Stimulated activated CD4-positive, alpha-beta T cell treated with anti-CD3 and anti-CD28 coated beads, TNF-alpha, amount 100 ng/mL, for 48 hours (primary cell): Measurements from ENCODE around the gene MED12L.
"Not testable (repeated sequence)": the region's sequence is repeated elsewhere in the genome, so short reads cannot be mapped to it uniquely, and the experiment has no call there.

Source experiments
- DNase-seq, 3 donors: peaks; one replicate each; pipeline ENCODE4 v3.0.0-alpha.2; 2020; ENCODE audit warnings: low read depth in 3 of 3

MED12L gene

GRCh38 chr3:151371526-151371925 lies 286.1 kb downstream of the MED12L start:
- DNase-seq: no peak

DNA sequence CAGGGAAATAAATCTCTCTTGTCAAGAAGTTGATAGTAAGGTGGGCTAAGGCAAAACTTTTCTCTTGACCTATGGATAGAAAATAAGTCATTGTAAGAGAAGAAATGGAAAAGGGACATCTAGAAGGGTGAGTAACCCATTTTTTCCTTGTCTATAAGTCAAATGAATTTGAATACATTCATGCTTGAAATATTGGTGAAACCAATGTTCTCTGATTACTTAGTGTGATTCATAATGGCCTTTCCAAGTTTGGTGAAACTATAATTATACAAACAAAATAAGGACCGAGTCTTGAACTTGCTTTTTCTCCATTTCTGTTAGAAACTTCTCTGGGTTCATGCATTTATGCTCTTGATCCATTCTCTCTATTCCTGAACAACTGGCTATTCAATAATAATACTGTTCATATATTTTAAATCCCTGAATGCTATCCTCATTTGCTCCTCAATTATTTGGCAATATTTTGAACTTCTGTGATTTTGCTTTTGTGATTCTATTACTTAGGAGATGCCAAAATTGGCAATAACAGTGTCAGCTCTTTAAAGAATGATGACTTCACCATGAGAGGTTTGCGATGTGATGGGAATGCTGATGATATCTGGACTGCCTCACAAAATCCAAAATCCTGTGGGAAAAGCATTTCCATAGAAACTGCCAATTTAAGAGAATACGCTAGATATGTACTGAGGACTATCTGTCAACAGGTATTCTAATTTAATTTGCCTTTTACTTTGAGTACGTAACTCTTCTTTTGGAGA lies 286.8 kb downstream of the MED12L start:
- DNase-seq: no peak

- no peak for DNase-seq
Observed at GRCh38 chr3:151377768-151378385, 292.4 kb downstream of the MED12L start.

DNA sequence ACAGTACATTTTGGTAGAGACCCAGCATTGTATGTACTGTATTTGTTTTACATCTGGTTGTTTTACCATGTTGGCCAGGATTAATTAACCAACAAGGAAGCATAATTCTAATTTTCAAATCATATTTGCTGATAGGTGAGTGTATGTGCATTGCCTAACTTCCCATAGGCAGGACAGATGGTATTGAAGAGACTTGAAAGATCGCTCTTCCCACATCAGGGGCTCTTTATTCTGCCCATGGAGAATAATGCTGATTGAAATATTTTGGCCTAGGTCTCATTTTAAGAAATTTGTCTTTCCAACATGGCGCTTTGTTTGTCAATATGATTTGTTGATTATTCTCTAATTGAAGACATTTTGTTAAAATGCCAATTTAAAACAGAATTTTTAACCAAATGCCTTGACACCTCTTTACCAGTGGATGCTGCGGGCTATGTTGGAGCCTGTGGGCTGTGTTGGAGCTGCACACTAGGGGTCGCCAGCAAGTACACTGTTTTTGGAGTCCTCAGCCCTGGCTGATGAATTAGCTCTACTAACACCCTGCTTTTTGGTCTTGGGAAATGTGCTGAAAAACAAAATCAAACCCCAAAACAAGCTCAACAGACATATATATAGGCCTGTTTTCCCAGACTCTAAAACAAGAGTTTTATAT lies 293.7 kb downstream of the MED12L start:
- peak in 1 of 3 donors; percentile 12 for DNase-seq

DNA sequence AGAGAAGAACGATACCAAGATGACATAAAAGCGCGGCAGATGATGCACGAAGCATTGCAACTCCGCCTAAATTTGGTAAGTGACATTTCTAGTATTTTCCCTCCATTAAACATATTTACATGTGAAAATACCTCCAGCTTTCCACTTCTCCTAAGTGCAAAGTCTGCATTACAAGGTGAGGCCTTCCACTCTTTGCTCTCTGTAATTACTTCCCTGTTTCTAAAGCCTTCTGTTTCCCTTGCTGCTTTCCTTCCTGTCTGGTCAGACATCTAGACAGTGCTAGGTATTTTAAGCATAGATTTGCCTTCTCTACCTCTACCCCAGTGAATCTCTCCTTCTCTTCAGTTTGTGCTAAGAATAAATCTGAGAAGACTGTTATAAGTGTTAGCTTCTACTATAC lies 297.2 kb downstream of the MED12L start:
- DNase-seq: no peak

GRCh38 chr3:151383111-151383510 lies 297.6 kb downstream of the MED12L start:
- no peak for DNase-seq

DNA sequence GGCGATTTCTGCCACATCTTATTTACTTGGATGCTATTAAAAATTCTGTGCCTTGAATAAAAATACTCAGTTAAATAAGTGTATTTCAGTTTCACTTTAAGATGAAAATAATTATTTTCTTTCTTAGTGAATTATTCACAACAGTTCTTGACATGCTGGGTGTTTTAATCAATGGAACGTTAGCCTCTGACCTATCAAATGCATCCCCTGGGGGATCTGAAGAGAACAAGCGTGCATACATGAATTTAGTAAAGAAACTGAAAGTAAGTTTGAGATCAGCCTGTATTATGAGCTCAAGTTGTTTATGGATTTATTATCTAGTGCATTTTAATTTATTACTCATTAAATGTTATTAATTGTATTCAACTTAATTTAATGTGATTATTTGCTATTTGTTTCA lies 298.5 kb downstream of the MED12L start:
- DNase-seq: no peak

- DNase-seq: no peak
Observed at GRCh38 chr3:151384741-151385174, 299.3 kb downstream of the MED12L start, which contains the start of gene P2RY12. Gene P2RY12 (minus strand): TSS chr3:151384753. CDS start chr3:151338845, 45,908 bp downstream.

DNA sequence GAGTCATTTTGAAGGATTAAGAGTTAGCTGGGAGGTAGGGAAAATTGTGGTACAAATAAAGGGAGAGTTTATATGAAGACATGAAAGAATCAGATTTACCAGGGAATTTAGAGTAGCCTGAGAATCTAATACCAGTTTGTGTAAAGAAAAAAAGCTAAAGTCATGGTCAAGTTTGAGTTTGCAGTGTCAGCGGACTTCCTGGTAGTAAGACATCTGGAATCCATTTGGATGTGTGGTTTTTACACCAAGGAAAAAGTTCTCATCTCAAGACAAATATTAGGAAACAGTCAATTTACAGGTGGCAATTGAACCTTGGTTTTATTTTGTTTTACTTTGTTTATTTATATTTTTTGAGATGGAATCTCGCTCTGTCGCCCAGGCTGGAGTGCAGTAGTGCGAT lies 300.6 kb downstream of the MED12L start:
- DNase-seq: no peak

- no peak for DNase-seq
Observed at GRCh38 chr3:151387432-151387831, 302.0 kb downstream of the MED12L start.

- no peak for DNase-seq
Observed at GRCh38 chr3:151387842-151388241, 302.4 kb downstream of the MED12L start.

DNA sequence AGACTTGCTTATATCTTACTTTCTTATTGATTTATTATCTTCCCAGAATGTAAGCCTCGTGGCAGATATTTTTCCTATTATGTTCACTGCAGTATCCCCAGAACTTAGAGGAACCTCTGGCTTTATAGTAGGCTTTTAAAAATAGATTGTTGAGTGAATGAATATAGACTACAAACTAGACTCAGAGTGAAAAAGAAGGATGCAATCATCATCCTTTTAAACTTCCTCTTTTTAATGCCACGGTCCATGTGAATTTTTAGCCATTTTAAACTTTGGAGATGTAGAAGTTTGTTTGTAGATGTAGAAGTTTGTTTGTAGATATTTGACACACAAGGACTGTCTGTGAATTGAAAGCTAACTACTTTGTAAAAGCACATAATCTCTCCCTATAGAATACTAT lies 306.3 kb downstream of the MED12L start:
- DNase-seq: no peak

- DNase-seq: not testable (repeated sequence)
Observed at GRCh38 chr3:151392191-151392590, 306.7 kb downstream of the MED12L start.

- DNase-seq: no peak
Observed at GRCh38 chr3:151393146-151393830, 307.8 kb downstream of the MED12L start.

- no peak for DNase-seq
Observed at GRCh38 chr3:151393941-151394340, 308.5 kb downstream of the MED12L start.

DNA sequence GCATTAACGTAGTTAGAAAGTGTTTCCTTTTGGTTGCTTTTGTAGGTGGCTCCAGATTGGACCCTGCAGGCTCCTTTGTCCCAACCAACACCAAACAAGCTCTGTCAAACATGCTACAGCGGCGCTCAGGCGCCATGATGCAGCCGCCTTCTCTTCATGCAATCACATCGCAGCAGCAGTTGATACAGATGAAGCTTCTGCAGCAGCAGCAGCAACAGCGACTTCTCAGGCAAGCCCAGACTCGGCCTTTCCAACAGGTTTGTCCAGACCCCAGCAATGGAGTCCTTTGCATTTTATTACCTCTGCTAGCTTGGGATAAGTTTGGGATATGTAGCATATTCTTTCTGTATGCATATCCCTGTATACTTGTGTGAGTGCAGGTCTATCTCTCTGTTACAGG lies 309.1 kb downstream of the MED12L start:
- no peak for DNase-seq

DNA sequence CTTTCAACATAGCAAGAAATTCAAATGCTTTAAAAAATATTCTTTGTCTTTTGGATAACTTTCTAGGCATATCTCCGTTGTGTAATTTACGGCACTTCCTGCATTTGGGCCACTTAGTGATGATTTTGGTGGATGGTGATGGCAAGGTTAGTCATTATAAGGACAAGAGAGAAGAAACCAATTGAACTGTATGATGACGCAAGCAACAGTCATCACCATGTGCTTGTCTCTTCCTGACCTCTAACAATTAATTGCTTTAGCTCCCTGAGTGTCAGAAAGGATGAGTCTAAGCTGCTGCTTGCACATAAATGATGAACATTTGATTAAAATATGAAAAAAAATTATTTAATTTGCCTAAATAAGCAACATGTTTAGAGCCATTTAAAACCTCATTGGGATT lies 310.3 kb downstream of the MED12L start:
- DNase-seq: no peak

DNA sequence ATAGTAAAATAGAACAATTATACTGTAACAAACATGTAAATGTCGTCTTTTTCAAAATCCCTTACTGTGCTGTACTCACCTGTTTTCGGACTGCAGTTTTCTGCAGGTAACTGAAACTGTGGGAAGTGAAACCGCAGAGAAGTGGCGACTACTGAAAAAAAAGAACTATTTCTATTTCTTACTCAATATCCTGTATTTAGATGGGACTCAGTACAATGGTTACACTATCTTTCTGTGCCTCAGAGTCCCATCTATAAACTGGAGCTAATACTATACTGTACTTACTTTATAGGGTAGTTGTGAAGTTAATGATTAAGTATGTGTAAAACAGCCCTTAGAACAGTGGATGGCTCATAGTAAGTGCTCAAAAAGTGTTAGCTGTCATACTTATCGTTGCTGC lies 313.4 kb downstream of the MED12L start:
- no peak for DNase-seq

DNA sequence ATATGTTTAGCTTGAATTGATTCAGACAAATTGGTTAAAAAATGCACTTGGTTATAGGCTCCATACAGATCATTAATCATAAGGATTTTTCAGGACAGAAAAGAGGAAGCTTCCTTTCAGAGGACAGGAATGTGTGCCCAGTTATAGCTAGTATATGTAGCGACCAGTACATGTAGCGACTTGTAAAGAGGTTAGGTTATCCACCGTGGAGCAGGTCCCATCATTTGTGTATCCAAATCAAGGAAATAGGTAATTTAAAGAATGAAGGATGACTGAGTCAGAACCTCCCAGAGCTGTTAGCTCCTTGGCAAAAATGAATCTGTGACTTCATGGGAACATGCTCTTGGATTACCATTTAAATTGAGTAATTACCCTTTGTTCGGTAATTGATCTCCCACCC lies 314.9 kb downstream of the MED12L start:
- DNase-seq: no peak

DNA sequence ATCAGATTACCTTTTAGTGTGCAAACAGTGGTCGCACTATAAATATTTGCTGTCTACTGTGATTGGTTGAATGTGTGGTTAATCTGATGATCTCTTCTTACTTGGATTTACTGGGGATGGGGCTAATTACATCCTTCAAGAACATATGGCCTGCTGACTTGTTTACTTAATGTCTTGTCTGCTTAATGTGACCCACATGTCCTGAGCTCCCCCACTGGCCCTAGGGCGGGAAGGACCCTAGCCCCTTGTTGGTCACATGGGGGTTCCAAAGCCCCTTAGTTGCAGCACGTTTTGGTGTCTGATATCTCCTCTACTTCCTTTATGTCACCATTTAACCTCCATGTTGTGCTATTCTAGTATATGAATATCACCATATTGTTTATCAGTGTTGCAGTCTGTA lies 316.9 kb downstream of the MED12L start:
- DNase-seq: no peak

DNA sequence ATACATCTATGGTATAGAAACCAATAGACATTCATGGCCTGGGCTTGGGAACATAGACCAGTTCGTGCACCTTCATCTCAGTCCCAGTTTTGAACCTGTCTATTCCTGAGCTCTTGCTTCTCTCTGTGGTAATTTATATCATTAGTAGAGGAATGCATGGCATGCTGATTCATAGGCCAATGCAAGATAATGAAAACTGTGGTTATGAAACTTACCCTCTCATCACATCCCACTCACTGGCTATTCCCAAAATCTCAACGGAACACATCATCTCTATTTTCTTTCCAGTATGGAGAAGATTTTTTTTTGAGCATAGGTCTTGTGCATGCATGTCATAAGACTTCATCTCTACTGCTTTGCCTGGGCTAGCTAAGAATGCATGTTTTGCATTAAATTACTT lies 317.8 kb downstream of the MED12L start:
- DNase-seq: no peak

DNA sequence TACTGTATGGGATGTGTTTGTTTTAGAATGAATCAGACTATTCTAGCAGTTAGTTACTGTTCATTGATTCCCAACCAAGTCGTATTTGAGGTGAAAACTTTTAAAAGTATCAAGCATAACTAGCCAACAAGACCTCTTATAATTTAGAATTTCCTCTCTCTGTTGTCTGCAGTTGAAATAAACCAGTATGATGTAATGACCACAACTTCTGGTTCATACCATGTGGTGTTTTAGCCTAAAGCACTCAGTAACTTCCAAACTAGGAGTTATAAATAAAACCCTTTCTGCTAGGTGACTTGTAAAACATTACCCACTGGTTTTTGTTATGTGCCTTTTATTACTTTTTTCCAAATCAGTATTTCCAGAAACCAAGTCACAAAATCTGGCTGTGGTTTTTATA lies 318.9 kb downstream of the MED12L start:
- no peak for DNase-seq
